GM12801 (cell line): ENCODE data around the gene CD276.

Experiments used
- TF ChIP-seq, protein P1 (sequence below): IDR thresholded peaks from one replicate; pipeline ENCODE4 v1.5.1; 2011; ENCODE audit warnings: control low read depth; ENCODE audit not compliant: insufficient read length; ENCODE audit errors: extremely low read depth

The CD276 gene

DNA sequence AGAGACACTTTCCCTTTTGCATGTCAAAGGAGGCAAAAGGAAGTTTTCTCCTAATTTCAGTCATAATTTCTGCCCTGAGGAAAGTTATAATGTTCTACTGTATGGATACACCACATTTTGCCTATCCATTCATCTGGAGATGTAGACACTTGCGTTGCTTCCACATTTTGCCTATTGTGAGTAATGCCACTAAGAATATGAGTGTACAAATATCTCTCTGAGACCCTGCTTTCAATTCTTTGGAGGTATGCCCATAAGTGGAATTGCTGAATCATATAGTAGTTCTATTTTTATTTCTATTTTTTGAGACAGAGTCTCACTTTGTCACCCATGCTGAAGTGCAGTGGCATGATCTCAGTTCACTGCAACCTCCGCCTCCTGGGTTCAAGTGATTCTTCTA, 3.6 kb upstream of the CD276 start:
- TF ChIP-seq, protein P1, sequence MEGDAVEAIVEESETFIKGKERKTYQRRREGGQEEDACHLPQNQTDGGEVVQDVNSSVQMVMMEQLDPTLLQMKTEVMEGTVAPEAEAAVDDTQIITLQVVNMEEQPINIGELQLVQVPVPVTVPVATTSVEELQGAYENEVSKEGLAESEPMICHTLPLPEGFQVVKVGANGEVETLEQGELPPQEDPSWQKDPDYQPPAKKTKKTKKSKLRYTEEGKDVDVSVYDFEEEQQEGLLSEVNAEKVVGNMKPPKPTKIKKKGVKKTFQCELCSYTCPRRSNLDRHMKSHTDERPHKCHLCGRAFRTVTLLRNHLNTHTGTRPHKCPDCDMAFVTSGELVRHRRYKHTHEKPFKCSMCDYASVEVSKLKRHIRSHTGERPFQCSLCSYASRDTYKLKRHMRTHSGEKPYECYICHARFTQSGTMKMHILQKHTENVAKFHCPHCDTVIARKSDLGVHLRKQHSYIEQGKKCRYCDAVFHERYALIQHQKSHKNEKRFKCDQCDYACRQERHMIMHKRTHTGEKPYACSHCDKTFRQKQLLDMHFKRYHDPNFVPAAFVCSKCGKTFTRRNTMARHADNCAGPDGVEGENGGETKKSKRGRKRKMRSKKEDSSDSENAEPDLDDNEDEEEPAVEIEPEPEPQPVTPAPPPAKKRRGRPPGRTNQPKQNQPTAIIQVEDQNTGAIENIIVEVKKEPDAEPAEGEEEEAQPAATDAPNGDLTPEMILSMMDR = no peak

DNA sequence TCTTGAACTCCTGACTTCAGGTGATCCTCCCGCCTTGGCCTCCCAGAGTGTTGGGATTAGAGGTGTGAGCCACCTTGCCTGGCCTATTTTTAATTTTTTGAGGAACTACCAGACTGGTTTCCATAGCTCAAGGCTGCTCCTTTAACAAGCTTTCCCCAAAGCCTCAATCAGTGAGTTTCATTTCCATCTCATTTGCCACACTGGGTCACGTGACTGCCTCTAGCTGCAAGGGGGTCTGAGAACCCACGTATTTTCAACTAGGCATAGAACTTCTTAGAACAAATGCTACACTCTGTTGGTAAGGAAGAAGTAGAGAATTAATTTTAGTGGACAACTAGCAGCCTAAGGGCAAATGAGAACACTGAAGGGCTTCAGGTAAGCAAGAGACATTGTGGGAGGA, 3.1 kb upstream of the CD276 start:
- TF ChIP-seq, protein P1 = no peak

DNA sequence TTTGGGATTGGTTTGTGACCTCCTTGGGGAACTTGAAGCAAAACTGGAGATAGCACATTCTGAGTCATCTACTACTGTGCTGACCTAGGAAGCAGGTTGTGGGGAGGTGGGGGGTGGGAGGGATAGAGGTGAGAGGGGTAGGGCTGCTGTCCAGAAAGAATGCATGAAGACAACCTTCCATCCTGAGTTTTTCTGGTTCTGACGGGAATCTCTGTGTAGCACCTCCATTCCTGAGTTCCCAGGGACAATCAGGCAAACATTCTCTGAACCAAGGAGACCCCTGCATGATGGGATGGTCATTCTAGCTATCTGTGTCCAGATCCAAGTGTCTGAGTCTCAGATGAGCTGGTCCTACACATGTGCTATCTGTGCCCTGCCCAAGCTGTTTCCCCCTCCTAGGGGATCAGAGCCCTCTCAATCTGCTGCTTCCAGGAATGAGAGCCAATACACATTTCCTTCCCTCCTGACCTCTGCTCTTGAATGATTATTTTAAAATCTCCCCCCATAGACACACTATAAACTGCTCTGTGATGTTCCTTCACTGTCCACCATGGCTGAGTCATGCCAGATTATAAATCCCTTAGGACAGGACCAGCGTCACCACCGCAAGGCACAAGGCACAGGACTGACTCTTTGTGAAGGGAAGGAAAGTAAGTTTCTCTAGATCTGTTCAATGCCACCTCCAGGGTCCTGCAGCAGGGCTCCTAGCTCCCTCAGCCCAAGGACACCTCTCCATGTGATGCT, 2.2 kb upstream of the CD276 start:
- TF ChIP-seq, protein P1 = no peak

DNA sequence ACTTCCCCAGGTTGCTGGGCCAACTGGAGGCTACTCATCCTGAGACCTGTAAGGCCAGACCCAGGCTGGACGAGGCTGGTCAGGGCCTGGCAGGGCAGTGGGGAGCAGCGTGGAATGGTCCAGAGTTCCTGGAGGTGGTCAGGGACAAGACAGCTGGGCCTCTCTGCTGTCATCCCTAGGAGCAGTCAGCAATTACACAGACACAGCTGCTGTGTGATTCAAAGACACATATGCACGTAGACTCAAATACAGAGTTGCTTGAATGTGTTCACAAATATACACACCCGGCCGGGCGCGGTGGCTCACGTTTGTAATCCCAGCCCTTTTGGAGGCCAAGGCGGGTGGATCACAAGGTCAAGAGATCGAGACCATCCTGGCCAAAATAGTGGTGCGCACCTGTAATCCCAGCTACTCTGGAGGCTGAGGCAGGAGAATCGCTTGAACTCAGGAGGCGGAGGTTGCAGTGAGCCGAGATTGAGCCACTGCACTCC, 1.5 kb upstream of the CD276 start:
- TF ChIP-seq, protein P1 = no peak

DNA sequence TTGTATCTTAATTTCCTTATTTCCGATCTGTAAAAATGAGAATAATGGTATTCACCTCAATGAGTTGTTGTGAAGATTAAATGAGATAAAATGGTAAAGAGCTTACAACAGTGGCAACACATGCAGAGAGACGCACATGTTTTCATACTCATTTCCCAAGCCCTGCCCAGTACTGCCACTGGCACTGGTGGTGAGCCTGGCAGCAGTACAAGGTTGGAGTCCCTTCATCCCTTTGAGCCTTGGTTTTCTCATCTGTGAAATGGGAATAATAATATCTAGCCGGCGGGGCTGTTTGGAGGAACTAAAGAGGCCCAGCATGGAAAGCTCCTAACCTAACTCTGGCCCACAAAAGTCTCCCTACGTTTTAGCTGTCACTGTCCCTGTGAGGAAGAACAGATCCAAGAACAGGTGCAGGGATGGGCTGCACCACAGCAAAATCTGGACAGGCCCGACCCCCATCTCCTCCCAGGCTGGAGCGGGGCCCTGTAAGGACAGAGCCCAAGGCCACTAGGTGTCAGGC, 866 bp upstream of the CD276 start:
- TF ChIP-seq, protein P1 = no peak

DNA sequence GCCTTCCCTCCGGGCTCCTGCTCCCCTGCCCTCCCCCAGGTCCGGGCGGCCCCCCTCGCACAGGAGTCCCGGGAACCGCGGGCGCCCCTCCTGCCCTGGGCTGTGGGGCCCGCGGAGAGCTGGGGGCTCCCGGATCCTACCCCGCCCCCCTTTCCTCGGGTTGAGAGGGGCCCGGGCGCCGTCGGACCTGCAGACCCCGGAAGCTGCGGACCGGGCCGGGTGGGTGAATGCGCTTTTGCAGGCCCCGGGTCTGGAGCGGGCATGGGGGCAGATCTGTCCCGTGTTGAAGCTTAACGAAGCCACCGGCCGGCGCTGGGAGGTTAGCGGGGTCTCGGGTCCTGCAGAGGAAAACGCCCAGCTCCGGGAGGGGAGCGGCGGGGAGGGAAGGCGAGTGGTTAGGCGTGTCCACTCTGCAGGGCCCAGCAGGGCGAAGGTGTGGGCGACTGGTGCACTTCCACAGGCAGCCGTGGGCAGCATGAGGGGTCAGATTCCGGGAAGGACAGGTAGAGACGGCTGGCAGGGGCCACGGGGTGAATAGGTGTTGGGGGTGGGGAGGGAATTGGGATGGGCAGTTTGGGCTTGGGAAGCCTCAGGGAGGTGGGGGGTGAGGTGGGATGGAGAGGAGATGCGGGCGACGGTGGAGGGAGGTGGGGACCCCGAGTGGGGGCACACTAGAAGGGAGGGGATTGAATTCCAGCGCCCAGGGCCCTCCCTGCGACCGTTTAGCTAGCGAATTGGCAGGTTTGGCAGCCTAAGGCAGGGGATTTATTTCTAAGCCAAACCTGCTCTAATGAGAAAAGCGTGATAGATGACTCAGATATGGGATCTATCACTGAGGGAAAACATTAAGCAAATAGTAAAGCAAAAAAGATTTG, 635 bp downstream of the CD276 start:
- TF ChIP-seq, protein P1 = no peak

DNA sequence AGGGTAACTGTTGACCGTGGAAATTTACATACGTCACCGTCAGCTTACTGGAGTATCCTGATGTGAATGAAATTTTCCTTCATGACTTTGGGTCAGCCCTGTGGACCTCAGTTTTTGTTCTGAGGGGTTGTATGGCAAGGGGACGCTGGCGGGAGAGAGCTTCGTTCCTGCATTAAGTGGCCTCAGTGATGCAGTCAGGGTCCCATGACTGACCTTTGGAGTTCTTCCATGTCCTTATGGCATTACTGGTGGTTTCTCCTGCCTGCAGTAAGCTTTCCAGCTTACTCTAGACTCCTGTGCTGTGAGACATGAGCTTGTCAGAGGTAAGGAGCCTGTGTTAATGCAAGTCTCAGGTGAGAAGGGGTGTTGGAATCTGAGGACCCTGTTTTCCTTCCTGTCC, 1.8 kb downstream of the CD276 start:
- TF ChIP-seq, protein P1 = no peak
